ENCODE measurements around the gene C15orf39.

Gene C15orf39

DNA sequence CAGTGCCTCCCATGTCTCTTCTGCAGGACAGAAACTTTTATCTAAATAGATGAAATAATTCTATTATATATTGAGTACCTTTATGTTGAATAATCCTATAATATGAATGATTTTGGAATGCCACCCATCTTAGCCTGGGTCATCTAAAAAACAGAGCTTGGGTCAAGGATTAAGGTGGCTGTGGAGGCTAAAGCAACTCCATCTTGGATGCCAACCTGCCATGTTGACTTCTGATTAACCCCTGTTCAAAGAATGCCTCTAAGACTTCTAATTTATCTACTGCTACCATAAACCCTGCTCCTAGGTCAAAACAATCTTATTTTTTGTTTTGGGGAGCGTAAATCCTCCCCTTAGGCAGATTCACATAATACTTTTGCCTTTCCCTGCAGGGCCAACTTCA, 31.5 kb upstream of the C15orf39 start:
- H3K36me3 ChIP-seq (ENCODE audit: insufficient read depth, low read length), result no peaks in the 10 kb centered on the region
- no peak for DNase-seq (ENCODE audit: low read depth, low spot score)
- H3K9ac ChIP-seq (ENCODE audit: insufficient read length), result no peak overlapping the region
- no peaks in the 10 kb centered on the region for H3K9me3 ChIP-seq (ENCODE audit: low read depth, low read length)
- no peak for TF ChIP-seq POLR2AphosphoS5 (IDR thresholded peaks at IDR 0.05; ENCODE audit: borderline replicate concordance, low read depth, low read length)
- no peak for TF ChIP-seq EZH2 (IDR thresholded peaks at IDR 0.05)
- TF ChIP-seq FOXP2 (optimal IDR thresholded peaks at IDR 0.05; ENCODE audit: control extremely low read depth, extremely low read length, insufficient read depth), result no peak
- no peak overlapping the region for H3K4me3 ChIP-seq
- no peak overlapping the region for H3K27ac ChIP-seq

GRCh38 chr15:75170711-75171341, 30.9 kb upstream of the C15orf39 start:
- Histone ChIP-seq H3K9ac (ENCODE audit: insufficient read length) (no peak overlapping the region), H3K36me3 (ENCODE audit: insufficient read depth, low read length) (no peaks in the 10 kb centered on the region), H3K4me3 (no peak overlapping the region), H3K27ac (no peak overlapping the region), H3K9me3 (ENCODE audit: low read depth, low read length) (no peaks in the 10 kb centered on the region)
- DNase-seq (ENCODE audit: low read depth, low spot score), result no peak
- TF ChIP-seq POLR2AphosphoS5 (IDR thresholded peaks at IDR 0.05; ENCODE audit: borderline replicate concordance, low read depth, low read length) (no peak), EZH2 (IDR thresholded peaks at IDR 0.05) (no peak), FOXP2 (optimal IDR thresholded peaks at IDR 0.05; ENCODE audit: control extremely low read depth, extremely low read length, insufficient read depth) (no peak)

DNA sequence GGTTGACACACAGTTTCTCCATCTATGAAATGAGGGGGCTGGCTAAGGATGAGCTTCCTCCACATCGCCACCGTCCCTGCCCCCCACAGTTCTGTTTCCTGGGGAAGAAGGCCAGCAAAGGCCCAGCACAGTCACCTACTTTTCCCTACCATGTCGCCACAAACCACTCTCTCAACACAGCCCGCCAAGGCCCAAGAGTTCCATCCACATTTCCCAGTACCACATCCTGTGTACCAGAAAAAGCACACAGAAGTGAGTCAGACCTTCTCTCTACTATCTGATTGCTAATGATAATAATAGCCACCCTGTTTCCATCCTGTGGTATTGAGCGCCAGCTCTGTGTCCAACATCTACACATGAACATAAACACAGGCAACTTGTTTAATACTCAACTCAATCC, 30.3 kb upstream of the C15orf39 start:
- Histone ChIP-seq H3K9me3 (ENCODE audit: low read depth, low read length) (no peaks in the 10 kb centered on the region), H3K9ac (ENCODE audit: insufficient read length) (no peak overlapping the region), H3K36me3 (ENCODE audit: insufficient read depth, low read length) (no peaks in the 10 kb centered on the region), H3K4me3 (no peak overlapping the region), H3K27ac (no peak overlapping the region)
- TF ChIP-seq EZH2 (IDR thresholded peaks at IDR 0.05), result no peak
- TF ChIP-seq FOXP2 (optimal IDR thresholded peaks at IDR 0.05; ENCODE audit: control extremely low read depth, extremely low read length, insufficient read depth), result no peak
- no peak for TF ChIP-seq POLR2AphosphoS5 (IDR thresholded peaks at IDR 0.05; ENCODE audit: borderline replicate concordance, low read depth, low read length)
- no peak for DNase-seq (ENCODE audit: low read depth, low spot score)

- Histone ChIP-seq H3K36me3 (ENCODE audit: insufficient read depth, low read length) (no peaks in the 10 kb centered on the region), H3K9ac (ENCODE audit: insufficient read length) (no peak overlapping the region), H3K4me3 (no peak overlapping the region), H3K27ac (no peak overlapping the region), H3K9me3 (ENCODE audit: low read depth, low read length) (no peaks in the 10 kb centered on the region)
- TF ChIP-seq FOXP2 (optimal IDR thresholded peaks at IDR 0.05; ENCODE audit: control extremely low read depth, extremely low read length, insufficient read depth) (no peak), EZH2 (IDR thresholded peaks at IDR 0.05) (no peak), POLR2AphosphoS5 (IDR thresholded peaks at IDR 0.05; ENCODE audit: borderline replicate concordance, low read depth, low read length) (no peak)
- no peak for DNase-seq (ENCODE audit: low read depth, low spot score)
Observed at GRCh38 chr15:75172284-75172820, 29.3 kb upstream of the C15orf39 start.

DNA sequence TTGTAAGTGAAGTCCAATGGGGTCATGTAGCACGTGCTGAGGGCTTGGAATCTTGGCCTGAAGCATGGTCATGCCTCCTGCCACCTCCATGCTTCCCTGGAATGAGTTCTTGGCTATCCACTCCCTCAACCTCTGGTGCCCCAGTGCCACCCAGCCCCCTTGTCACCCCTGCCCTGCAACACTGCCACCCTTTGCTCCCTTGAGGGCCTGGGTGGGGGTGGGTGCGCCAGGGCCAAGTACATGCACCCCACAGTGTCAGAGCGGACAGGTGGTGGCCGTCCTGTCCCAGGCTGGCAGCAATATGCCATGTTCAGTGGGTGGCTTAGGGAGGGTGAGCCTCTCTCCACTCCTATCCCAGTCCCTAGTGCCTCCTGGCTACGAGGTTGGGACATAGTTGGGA, 27.6 kb upstream of the C15orf39 start:
- DNase-seq (ENCODE audit: low read depth, low spot score), result no peak
- no peak overlapping the region for H3K9ac ChIP-seq (ENCODE audit: insufficient read length)
- no peaks in the 10 kb centered on the region for H3K36me3 ChIP-seq (ENCODE audit: insufficient read depth, low read length)
- H3K27ac ChIP-seq, result no peak overlapping the region
- no peaks in the 10 kb centered on the region for H3K9me3 ChIP-seq (ENCODE audit: low read depth, low read length)
- TF ChIP-seq EZH2 (IDR thresholded peaks at IDR 0.05) (no peak), FOXP2 (optimal IDR thresholded peaks at IDR 0.05; ENCODE audit: control extremely low read depth, extremely low read length, insufficient read depth) (no peak), POLR2AphosphoS5 (IDR thresholded peaks at IDR 0.05; ENCODE audit: borderline replicate concordance, low read depth, low read length) (no peak)
- H3K4me3 ChIP-seq, result no peak overlapping the region

DNA sequence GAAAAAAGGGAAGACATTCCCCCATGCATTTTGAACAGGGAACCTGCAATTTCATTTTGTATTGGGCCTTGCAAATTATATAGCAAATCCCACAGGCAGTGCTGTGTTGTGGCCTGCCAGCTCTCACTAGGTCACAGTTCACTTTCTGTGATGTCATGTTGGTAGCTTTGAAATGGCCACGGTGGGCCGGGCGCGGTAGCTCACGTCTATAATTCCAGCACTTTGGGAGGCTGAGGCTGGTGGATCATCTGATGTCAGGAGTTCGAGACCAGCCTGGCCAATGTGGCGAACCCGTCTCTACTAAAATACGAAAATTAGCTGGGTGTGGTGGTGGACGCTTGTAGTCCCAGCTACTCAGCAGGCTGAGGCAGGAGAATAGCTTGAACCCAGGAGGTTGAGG, 27.0 kb upstream of the C15orf39 start:
- TF ChIP-seq POLR2AphosphoS5 (IDR thresholded peaks at IDR 0.05; ENCODE audit: borderline replicate concordance, low read depth, low read length) (no peak), FOXP2 (optimal IDR thresholded peaks at IDR 0.05; ENCODE audit: control extremely low read depth, extremely low read length, insufficient read depth) (no peak), EZH2 (IDR thresholded peaks at IDR 0.05) (no peak)
- no peaks in the 10 kb centered on the region for H3K9me3 ChIP-seq (ENCODE audit: low read depth, low read length)
- H3K36me3 ChIP-seq (ENCODE audit: insufficient read depth, low read length), result no peaks in the 10 kb centered on the region
- DNase-seq (ENCODE audit: low read depth, low spot score), result no peak
- no peak overlapping the region for H3K9ac ChIP-seq (ENCODE audit: insufficient read length)
- no peak overlapping the region for H3K27ac ChIP-seq
- no peak overlapping the region for H3K4me3 ChIP-seq

- Histone ChIP-seq H3K9ac (ENCODE audit: insufficient read length) (no peak overlapping the region), H3K36me3 (ENCODE audit: insufficient read depth, low read length) (no peaks in the 10 kb centered on the region), H3K4me3 (no peak overlapping the region), H3K27ac (no peak overlapping the region), H3K9me3 (ENCODE audit: low read depth, low read length) (no peaks in the 10 kb centered on the region)
- DNase-seq (ENCODE audit: low read depth, low spot score), result no peak
- TF ChIP-seq FOXP2 (optimal IDR thresholded peaks at IDR 0.05; ENCODE audit: control extremely low read depth, extremely low read length, insufficient read depth) (no peak), EZH2 (IDR thresholded peaks at IDR 0.05) (no peak), POLR2AphosphoS5 (IDR thresholded peaks at IDR 0.05; ENCODE audit: borderline replicate concordance, low read depth, low read length) (no peak)
Observed at GRCh38 chr15:75176396-75176761, 25.3 kb upstream of the C15orf39 start.

DNA sequence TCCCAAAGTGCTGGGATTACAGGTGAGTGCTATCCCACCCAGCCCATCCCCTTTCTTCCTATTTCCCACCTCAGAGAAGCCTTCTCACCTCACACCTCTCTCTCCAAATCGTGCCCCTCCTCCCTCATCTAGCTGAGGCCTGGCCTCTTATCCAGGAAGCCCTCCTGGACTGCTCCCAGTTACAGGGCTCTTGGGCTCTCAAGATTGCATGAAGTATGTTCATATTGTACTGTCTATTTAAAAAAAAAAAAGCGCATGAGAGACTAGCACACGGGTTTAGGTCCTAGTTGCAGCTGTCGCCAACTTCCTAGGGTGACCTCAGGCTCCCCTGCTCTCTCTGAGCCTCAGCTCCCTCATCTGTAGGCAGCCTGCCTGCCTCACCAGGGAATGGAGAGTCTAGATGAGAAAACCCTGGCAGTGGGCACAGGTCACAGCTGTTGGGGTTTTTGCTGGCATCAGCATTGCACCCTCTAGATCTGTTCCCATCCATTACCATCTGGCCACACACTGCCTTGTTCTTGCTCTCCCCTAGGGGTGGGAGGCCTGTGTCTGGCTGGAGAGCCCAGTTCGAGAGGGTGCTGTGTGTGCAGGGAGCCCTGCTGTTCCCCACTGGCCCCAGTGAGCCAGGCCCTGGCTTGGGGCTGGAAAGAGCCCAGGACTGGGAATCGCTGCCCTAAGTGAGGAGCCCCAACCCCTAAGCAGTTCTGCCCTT, 24.2 kb upstream of the C15orf39 start:
- no peak overlapping the region for H3K4me3 ChIP-seq
- DNase-seq (ENCODE audit: low read depth, low spot score), result no peak
- H3K36me3 ChIP-seq (ENCODE audit: insufficient read depth, low read length), result no peaks in the 10 kb centered on the region
- H3K9ac ChIP-seq (ENCODE audit: insufficient read length), result no peak overlapping the region
- H3K9me3 ChIP-seq (ENCODE audit: low read depth, low read length), result no peaks in the 10 kb centered on the region
- H3K27ac ChIP-seq, result no peak overlapping the region
- TF ChIP-seq POLR2AphosphoS5 (IDR thresholded peaks at IDR 0.05; ENCODE audit: borderline replicate concordance, low read depth, low read length), result no peak
- no peak for TF ChIP-seq FOXP2 (optimal IDR thresholded peaks at IDR 0.05; ENCODE audit: control extremely low read depth, extremely low read length, insufficient read depth)
- TF ChIP-seq EZH2 (IDR thresholded peaks at IDR 0.05), result no peak

Data from SK-N-MC (cell line).